ENCODE data around the gene CCNYL1. TPM values are rescaled to one million over a fixed set of nuclear protein-coding genes. Genes with fewer than 3 reads are reported as not detected.

Gene CCNYL1
- total RNA-seq (2022; extraction: Qiagen RNA extraction; ENCODE audit: low read depth): 16.9 to 26.4 TPM (median 19.7 TPM) in 5 replicates

GRCh38 chr2:207710814-207711740 is at the start of gene CCNYL1:
Gene CCNYL1 (plus strand): TSS chr2:207711640. CDS start chr2:207711897, 257 bp downstream.

Other genes with a start within 250 kb of the CCNYL1 start
- 16.4 to 32.4 TPM (median 26.5 TPM) in 5 replicates for gene CREB1, start 181.7 kb upstream of the CCNYL1 start, total RNA-seq (2022; extraction: Qiagen RNA extraction; ENCODE audit: low read depth)
- 23.1 to 29.1 TPM (median 26.4 TPM) in 5 replicates for gene METTL21A, start 86.2 kb upstream of the CCNYL1 start, total RNA-seq (2022; extraction: Qiagen RNA extraction; ENCODE audit: low read depth)
- 3.1 to 4.2 TPM (median 3.6 TPM) in 5 replicates for gene FZD5, start 58.3 kb downstream of the CCNYL1 start, total RNA-seq (2022; extraction: Qiagen RNA extraction; ENCODE audit: low read depth)

All from A549 treated with ZK216348 at 1 μM for 4 hours (cell line).